Tibial nerve (tissue), 4 donors: ENCODE results near the gene APBA3.

ENCODE experiments used
- EP300 ChIP-seq, 2 donors: sonication (generic); formaldehyde crosslinking; IDR thresholded peaks; one replicate each; pipeline ENCODE4 v1.6.1; 2017; ENCODE audit warnings: antibody characterized with exemption in 2 of 2, mild to moderate bottlenecking in 1 of 2
- POLR2A ChIP-seq, 2 donors: fragments of 450-650 bp; IDR thresholded peaks; one replicate each; pipeline ENCODE4 v1.6.1; 2017; ENCODE audit warnings: antibody characterized with exemption in 2 of 2, mild to moderate bottlenecking in 2 of 2, moderate library complexity in 2 of 2
- TF ChIP-seq, protein P1 (sequence below), 5 experiments: fragments of 200-600 bp in 3 of 5; fragments of 450-650 bp in 2 of 5; sonication (generic) in 3 of 5; IDR thresholded peaks; one replicate each; pipeline ENCODE4 v1.5.1; 2016 to 2019; ENCODE audit warnings: antibody characterized with exemption in 5 of 5, mild to moderate bottlenecking in 3 of 5, moderate library complexity in 2 of 5

DNA sequence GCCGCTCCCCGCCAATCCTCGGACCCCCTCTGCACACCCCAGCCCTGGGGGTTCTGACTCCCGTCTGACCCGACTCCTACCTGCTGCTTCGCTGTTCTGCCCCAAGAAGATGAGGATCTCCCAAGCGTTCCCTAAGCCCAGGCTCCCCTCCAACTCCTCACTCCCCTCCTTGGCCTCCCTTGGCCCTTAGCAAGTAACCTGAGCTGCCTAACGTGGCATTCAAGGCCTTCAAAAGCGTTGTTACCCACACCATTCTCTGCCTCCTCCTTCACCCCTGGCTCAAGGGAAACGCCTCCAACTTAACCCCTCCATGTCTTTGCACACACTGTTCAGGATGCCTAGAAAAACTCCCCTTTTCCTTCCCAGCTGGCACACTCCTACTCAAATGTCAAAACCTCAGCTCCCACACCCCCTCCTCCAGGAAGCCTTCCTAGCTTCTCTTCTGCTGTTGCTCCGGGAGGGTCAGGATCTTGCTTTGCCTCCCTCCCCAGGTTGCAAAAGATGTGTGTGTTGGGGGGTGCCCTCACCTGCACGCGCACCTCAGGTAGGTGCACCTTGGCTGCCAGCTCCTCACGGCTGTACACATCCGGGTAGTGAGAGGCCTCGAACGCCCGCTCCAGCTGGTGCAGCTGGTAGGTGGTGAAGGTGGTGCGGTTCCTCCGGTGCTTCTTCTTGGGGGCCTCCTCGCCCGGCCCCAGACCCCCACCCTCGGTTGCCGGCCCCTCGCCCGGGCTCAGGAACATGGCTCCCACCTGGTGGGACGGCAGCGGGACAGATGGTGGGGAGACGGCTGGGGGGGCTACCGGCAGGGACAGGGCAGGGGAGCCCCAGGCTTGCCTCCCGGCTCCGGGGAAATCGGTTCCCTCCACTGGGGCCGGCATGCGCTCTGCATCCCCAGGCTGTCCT is 9.8 kb upstream of the APBA3 start:
- TF ChIP-seq, protein P1, sequence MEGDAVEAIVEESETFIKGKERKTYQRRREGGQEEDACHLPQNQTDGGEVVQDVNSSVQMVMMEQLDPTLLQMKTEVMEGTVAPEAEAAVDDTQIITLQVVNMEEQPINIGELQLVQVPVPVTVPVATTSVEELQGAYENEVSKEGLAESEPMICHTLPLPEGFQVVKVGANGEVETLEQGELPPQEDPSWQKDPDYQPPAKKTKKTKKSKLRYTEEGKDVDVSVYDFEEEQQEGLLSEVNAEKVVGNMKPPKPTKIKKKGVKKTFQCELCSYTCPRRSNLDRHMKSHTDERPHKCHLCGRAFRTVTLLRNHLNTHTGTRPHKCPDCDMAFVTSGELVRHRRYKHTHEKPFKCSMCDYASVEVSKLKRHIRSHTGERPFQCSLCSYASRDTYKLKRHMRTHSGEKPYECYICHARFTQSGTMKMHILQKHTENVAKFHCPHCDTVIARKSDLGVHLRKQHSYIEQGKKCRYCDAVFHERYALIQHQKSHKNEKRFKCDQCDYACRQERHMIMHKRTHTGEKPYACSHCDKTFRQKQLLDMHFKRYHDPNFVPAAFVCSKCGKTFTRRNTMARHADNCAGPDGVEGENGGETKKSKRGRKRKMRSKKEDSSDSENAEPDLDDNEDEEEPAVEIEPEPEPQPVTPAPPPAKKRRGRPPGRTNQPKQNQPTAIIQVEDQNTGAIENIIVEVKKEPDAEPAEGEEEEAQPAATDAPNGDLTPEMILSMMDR (IDR thresholded peaks at IDR 0.05), result no peak
- TF ChIP-seq POLR2A (IDR thresholded peaks at IDR 0.05) (no peak), EP300 (IDR thresholded peaks at IDR 0.05) (no peak)
